Activated CD4-positive, alpha-beta T cell treated with anti-CD3 and anti-CD28 coated beads for 24 hours (primary cell): Measurements from ENCODE around the gene SPINK13.
"Not testable (repeated sequence)": the region's sequence is repeated elsewhere in the genome, so short reads cannot be mapped to it uniquely, and the experiment has no call there.

Source experiments
- DNase-seq, 2 donors: peaks; one replicate each; pipeline ENCODE4 v3.0.0-alpha.2; 2020; ENCODE audit warnings: low read depth in 2 of 2

SPINK13 gene

DNA sequence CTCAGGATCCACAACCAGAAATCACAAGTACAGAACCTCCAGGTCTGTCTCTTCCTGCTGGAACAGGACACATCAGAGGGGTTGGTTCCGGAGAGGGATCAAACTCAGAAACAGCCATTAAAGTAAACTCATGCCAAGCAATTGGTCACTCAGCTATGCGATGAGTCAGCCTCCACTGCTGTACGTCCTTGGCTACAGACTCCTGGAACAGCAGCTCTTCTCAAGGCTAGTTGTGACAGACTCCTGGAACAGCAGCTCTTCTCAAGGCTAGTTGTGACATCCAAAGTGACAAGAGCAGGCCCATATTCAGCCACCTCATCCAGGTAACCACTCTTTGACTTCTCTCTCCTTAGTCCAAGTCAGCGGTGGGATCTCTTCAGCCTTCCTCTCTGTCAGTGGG, at the start of gene SPINK13:
SPINK13 (plus strand) TSS at position 229 of the 400 bp plus-strand sequence. CDS start 1,279 bp downstream, outside the sequence.
- DNase-seq: no peak

GRCh38 chr5:148221508-148221907, 47.1 kb upstream of the SPINK13 start:
- DNase-seq: no peak

- DNase-seq: no peak
Measured at GRCh38 chr5:148224117-148224742, 44.4 kb upstream of the SPINK13 start.

GRCh38 chr5:148228392-148228984, 40.1 kb upstream of the SPINK13 start:
- DNase-seq: no peak

DNA sequence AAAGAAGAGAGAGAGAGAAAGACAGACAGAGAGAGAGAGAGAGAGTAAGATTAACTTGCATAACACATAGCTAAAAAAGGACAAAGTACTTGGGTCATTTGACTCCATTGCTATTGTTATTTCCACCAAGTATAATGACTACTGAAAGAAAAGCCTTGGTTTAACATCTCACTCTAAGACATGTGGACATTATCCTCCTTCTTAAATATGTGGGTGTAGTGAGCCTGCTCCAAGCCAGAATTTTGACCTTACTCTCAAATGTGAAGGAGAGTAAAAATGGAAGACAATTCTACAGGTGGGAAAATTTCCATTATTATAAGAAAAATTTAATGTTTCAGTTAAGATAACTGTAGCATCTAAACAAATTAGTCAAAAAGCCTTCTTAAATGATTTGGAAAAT, 38.8 kb upstream of the SPINK13 start:
- DNase-seq: no peak

DNA sequence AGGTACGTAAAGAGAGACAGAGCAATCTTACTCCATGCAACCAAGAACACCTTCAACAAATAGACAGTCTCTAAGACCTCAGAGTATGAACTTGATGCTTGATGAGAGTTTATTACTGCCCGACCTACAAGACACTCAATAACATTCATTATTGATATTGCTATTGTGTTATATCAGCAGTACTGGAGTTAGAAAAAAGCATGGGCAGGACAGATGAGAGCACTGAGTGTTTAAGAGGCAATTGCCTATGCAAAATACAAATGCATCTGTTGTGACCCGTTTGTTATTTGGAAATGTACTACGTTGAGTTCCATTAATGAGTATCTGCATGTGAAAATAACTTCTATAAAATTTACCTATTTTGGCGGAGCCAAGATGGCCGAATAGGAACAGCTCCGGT, 38.4 kb upstream of the SPINK13 start:
- no peak for DNase-seq

DNA sequence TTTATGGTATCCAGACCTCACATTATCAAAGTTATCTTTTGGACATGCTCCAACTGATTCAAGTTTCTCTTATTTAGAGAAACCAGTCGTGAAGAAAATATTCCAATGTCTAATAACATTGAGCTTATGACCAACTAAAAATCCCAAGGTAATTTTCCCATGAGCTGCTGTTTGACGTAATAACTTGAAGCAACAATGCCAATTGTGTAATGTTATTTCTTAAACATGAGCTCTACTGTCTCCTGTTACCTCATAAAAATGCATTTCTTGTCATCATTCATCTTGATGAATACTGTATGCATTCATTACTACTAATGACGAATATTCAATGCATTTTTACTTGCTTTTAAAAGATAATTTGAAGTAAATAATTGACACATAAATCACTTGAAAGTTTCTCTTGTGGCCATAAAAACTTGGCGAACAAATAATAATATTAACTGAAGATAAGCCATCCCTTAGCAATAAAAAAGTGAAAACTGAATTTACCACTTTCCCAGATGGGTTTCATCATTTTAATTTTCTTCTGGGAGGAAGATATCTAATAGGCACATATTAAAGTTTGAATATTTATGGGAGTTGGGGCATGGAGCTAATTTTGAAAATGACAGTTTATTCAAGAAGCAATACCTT, 30.7 kb upstream of the SPINK13 start:
- DNase-seq: no peak

- no peak for DNase-seq
Measured at GRCh38 chr5:148238418-148238794, 30.2 kb upstream of the SPINK13 start, which contains the start of gene MARCOL. MARCOL (plus strand) TSS chr5:148238525; CDS start chr5:148238598, 73 bp downstream.

GRCh38 chr5:148248894-148249293, 19.7 kb upstream of the SPINK13 start:
- DNase-seq: no peak

DNA sequence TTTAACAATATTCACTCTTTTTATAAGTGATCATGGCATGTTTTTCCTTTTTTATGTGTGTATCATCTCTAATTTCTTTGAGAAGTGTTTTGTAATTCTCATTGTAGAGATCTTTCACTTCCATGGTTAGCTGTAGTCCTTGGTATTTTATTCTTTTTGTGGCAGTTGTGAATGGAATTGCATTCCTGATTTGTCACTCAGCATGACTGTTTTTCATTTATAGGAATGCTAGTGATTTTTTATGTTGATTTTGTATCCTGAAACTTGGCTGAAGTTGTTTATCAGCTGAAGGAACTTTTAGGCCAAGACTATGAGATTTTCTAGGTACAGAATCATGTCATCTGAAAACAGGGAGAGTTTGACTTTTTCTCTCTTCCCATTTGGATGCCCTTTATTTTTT, 13.1 kb upstream of the SPINK13 start:
- DNase-seq: no peak

DNA sequence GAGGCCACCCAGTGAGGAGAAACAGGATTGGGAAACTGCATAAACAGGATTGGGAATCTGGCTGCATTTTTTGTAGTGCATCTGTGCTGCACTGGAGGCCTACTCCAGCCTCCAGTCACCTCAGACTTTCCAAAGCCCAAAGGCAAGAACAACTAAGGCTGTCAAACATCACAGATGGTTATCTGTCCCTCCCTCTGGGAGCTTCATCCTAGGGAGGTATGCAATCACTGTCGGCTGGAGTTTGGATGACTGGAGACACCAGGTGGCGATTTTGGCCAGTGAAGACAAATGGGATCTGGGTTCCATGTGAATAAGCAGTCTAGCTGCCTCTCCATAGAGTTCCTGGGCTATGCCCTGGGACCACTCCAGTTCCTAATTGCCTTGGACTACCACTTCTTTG, 9.3 kb upstream of the SPINK13 start:
- no peak for DNase-seq

- DNase-seq: no peak
Measured at GRCh38 chr5:148261221-148261620, 7.4 kb upstream of the SPINK13 start.

DNA sequence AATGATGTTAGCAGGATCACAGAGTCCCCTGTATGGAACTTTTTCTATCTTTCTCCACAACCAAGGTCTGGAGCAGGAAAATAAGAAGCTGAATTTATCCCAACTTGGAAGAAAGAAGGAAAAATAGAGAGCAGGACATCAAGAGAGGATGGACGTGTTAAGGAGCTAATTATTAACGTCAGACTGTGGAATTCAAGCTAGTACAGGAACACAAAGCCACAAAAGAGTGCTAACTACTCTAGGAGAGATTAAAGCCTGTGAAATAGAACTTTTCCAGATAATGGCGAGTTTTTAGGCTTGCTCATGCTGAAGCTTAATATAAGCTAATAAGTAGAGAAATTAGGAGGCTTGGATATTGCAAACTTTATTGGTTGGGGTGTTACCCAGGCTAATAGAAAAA, 632 bp upstream of the SPINK13 start:
- no peak for DNase-seq

- not testable (repeated sequence) for DNase-seq
Measured at GRCh38 chr5:148275129-148275528, 6.5 kb downstream of the SPINK13 start.

DNA sequence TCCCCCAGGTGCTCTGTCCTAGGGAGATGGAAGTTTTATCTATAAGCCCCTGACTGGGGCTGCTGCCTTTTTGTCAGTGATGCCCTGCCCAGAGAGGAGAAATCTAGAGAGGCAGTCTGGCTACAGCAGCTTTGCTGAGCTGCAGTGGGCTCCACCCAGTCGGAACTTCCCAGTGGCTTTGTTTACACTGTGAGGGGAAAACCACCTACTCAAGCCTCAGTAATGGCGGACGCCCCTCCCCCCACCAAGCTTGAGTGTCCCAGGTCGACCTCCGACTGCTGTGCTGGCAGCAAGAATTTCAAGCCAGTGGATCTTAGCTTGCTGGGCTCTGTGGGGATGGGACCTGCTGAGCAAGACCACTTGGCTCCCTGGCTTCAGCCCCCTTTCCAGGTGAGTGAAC, 12.3 kb downstream of the SPINK13 start:
- not testable (repeated sequence) for DNase-seq

- not testable (repeated sequence) for DNase-seq
Measured at GRCh38 chr5:148281336-148281735, 12.7 kb downstream of the SPINK13 start.

- DNase-seq: no peak
Measured at GRCh38 chr5:148290271-148291195, 21.9 kb downstream of the SPINK13 start.

DNA sequence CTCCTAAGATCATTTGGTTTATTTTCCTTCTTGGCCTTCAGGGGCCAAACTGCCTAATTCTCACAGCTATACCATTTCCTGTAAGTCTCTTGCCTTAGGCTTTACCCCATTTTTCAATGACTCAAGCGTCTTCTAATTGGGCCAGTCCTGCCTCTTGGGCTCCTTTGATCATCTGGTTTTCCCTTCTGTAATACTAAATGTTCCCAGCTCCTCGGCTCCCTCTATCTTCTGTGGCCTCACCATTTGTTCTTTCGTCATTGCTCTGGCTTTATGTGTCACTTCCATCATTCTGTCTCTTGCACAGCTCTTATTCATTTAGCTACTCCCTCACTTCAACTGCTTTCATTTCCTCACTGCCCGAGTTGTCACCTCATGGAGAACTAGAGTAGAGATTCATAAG, 29.1 kb downstream of the SPINK13 start:
- DNase-seq: no peak

DNA sequence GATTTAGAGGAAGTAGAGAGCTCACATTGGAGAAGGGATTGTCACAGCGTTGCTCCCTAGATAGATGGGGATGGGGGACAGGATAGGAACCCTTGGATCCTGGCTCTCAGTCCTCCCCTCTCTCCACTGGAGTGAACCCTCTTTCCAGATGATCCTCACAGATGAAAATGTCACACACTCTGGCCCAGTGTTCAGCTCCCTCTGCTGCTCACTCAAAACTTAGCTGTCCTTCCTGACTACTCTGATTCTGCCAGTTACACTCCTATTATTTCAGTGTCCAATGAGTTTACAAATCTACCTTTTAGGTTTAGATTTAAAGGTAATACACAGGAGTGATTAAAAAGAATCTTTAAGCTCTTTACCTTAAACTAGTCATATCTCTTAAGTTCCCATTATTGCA, 37.9 kb downstream of the SPINK13 start:
- no peak for DNase-seq

DNA sequence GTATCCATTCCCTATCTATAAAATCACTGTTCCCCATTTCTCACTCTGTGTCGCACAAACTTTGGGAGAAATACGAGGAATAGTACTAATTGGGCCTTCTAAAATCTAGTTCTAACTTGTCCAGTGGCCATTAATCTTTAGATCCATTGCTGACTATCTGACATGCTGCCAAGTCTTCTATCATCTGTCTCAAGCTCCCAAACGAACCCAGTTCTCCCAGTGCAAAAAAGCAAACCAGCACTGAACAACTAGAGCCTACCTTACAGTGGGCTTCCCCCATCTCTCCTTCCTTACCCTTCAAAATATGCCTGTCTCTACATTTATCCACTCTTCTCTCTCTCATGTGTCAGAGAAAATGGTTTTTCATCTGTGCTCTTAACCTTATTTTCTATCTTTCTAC, 40.4 kb downstream of the SPINK13 start:
- DNase-seq: no peak

DNA sequence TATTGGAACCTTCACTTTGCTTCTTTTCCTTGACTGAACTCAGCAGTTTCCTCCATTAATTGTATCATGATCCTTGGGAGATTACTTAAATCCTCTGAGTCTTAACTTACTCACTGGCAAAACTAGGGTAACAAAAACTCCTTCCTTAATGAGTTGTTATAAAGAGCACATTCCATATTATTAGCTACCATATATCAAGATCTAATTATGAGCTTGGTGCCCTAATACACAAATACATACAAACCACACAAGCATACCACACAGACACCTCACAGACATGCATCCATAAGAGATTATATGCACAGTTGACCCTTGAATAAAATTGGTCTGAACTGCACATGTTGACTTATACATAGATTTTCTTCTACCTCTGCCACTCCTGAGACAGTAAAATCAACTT, 41.2 kb downstream of the SPINK13 start:
- DNase-seq: no peak

GRCh38 chr5:148311484-148311883, 42.9 kb downstream of the SPINK13 start:
- DNase-seq: no peak
